DOHH2 (cell line): ENCODE measurements around the gene JDP2.

ENCODE experiments used
- EZH2phosphoT487 ChIP-seq: fragments of 200-600 bp; sonication (generic); IDR thresholded peaks from 2 replicates; pipeline ENCODE4 v1.6.1; 2017; ENCODE audit warnings: borderline replicate concordance, mild to moderate bottlenecking, antibody characterized with exemption, low read length, moderate library complexity, mixed read lengths
- TF ChIP-seq, protein P1 (sequence below): fragments of 200-600 bp; sonication (generic); IDR thresholded peaks from one replicate; pipeline ENCODE4 v1.5.1; 2014; ENCODE audit warnings: antibody characterized with exemption, mild to moderate bottlenecking, low read depth, low read length; ENCODE audit not compliant: poor library complexity, severe bottlenecking

DNA sequence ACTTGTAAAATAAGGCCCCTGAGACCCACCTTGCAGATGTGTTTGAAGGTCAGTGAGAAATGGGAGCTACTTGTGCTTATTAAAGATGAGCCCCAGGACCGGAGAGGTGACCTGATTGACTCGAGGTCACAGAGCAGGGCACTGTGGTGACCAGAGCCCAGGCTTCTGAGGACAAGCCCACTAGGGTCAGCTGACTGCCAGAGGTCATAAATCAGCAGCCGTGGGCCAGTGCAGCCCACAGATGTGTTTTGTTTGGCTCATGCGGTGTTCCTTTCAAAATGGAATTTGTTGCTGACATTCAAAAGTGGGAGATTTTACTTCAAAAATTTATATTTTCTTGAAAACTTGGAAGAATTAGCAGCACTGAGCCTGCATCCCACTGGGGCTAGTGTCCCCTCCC lies 24.5 kb downstream of the JDP2 start:
- TF ChIP-seq, protein P1, sequence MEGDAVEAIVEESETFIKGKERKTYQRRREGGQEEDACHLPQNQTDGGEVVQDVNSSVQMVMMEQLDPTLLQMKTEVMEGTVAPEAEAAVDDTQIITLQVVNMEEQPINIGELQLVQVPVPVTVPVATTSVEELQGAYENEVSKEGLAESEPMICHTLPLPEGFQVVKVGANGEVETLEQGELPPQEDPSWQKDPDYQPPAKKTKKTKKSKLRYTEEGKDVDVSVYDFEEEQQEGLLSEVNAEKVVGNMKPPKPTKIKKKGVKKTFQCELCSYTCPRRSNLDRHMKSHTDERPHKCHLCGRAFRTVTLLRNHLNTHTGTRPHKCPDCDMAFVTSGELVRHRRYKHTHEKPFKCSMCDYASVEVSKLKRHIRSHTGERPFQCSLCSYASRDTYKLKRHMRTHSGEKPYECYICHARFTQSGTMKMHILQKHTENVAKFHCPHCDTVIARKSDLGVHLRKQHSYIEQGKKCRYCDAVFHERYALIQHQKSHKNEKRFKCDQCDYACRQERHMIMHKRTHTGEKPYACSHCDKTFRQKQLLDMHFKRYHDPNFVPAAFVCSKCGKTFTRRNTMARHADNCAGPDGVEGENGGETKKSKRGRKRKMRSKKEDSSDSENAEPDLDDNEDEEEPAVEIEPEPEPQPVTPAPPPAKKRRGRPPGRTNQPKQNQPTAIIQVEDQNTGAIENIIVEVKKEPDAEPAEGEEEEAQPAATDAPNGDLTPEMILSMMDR, result no peak
- no peak for TF ChIP-seq EZH2phosphoT487
